OCI-LY1 (cell line): ENCODE data around the gene CREB1.

Experiments
- H2AFZ ChIP-seq: fragments of 200-600 bp; sonication (generic), shearing (Covaris generic); 2 replicates; pipeline ENCODE4 v1.6.0; 2014; ENCODE audit warnings: antibody characterized with exemption, mild to moderate bottlenecking, low read length
- H3F3A ChIP-seq: fragments of 200-600 bp; sonication (generic), shearing (Covaris generic); 2 replicates; pipeline ENCODE4 v1.6.0; 2014; ENCODE audit warnings: mild to moderate bottlenecking, antibody characterized with exemption, low read length, moderate library complexity; ENCODE audit not compliant: insufficient read depth
- H3K27ac ChIP-seq: fragments of 200-600 bp; sonication (generic); 2 replicates; pipeline ENCODE4 v1.5.1; 2014; ENCODE audit warnings: low read length, mixed run types, mild to moderate bottlenecking, low read depth; ENCODE audit not compliant: poor library complexity, severe bottlenecking
- H3K27me3 ChIP-seq: fragments of 200-600 bp; sonication (generic); 2 replicates; pipeline ENCODE4 v1.6.0; 2014; ENCODE audit warnings: antibody characterized with exemption, mild to moderate bottlenecking, low read length, moderate library complexity; ENCODE audit not compliant: insufficient read depth
- H3K36me3 ChIP-seq: fragments of 200-600 bp; sonication (generic); 2 replicates; pipeline ENCODE4 v1.6.1; 2014; ENCODE audit warnings: mild to moderate bottlenecking, antibody characterized with exemption, low read length, moderate library complexity, mixed read lengths; ENCODE audit not compliant: insufficient read depth
- H3K4me1 ChIP-seq: fragments of 200-600 bp; sonication (generic); 2 replicates; pipeline ENCODE4 v1.5.1; 2014; ENCODE audit warnings: mild to moderate bottlenecking, low read length, moderate library complexity; ENCODE audit not compliant: insufficient read depth, severe bottlenecking
- H3K4me2 ChIP-seq: fragments of 200-600 bp; sonication (generic), shearing (Covaris generic); 2 replicates; pipeline ENCODE4 v1.6.1; 2014; ENCODE audit warnings: low read length
- H3K4me3 ChIP-seq: fragments of 200-600 bp; sonication (generic); 2 replicates; pipeline ENCODE4 v1.5.1; 2014; ENCODE audit warnings: low read length, low read depth, mild to moderate bottlenecking, mixed read lengths; ENCODE audit not compliant: poor library complexity, severe bottlenecking
- H3K79me2 ChIP-seq: fragments of 200-600 bp; shearing (Covaris generic); 2 replicates; pipeline ENCODE4 v1.6.1; 2016; ENCODE audit warnings: mixed run types, low read length, mixed read lengths; ENCODE audit not compliant: insufficient read depth
- H3K9ac ChIP-seq: fragments of 200-600 bp; sonication (generic), shearing (Covaris generic); 2 replicates; pipeline ENCODE4 v1.6.1; 2014; ENCODE audit warnings: mild to moderate bottlenecking, low read length, mixed read lengths
- H3K9me2 ChIP-seq: fragments of 200-600 bp; sonication (generic), shearing (Covaris generic); 2 replicates; pipeline ENCODE4 v1.6.1; 2014; ENCODE audit warnings: low read depth, mild to moderate bottlenecking, low read length, mixed read lengths
- H3K9me3 ChIP-seq: fragments of 200-600 bp; shearing (Covaris generic); 2 replicates; pipeline ENCODE4 v1.6.1; 2014; ENCODE audit warnings: low read length, mixed read lengths
- H4K20me1 ChIP-seq: fragments of 200-600 bp; sonication (generic), shearing (Covaris generic); 2 replicates; pipeline ENCODE4 v1.6.0; 2016; ENCODE audit warnings: mild to moderate bottlenecking, low read length; ENCODE audit not compliant: insufficient read depth
- EZH2 ChIP-seq: fragments of 200-600 bp; sonication (generic), shearing (Covaris generic); IDR thresholded peaks from 2 replicates; pipeline ENCODE4 v1.8.0; 2017; ENCODE audit warnings: borderline replicate concordance, mixed run types, mild to moderate bottlenecking, antibody characterized with exemption, low read length, moderate library complexity, mixed read lengths
- TF ChIP-seq, protein P1 (sequence below): fragments of 200-600 bp; sonication (generic), shearing (Covaris generic); IDR thresholded peaks from 2 replicates; pipeline ENCODE4 v1.5.1; 2017; ENCODE audit warnings: mild to moderate bottlenecking, antibody characterized with exemption, low read length, moderate library complexity, mixed read lengths

The CREB1 gene

DNA sequence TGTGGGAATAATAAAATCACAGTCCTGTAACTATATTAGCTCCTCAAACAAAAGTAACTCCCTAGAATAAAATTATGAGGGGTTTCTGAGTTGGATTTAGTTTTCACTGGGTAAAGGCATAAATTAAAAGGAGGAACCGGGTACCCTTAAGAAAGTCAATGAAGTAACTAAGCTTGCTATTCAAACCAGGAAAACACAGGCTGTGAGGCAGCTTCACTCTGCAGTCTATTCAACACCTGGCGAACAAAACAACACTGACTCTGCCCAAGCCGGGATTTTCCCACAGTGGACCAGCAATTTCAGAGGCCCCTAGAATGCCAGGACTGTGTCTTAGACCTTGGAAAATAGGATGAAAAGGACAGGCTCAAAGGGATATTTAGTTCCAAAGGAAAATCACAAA is 24.6 kb upstream of the CREB1 start:
- TF ChIP-seq EZH2 = no peak
- TF ChIP-seq, protein P1, sequence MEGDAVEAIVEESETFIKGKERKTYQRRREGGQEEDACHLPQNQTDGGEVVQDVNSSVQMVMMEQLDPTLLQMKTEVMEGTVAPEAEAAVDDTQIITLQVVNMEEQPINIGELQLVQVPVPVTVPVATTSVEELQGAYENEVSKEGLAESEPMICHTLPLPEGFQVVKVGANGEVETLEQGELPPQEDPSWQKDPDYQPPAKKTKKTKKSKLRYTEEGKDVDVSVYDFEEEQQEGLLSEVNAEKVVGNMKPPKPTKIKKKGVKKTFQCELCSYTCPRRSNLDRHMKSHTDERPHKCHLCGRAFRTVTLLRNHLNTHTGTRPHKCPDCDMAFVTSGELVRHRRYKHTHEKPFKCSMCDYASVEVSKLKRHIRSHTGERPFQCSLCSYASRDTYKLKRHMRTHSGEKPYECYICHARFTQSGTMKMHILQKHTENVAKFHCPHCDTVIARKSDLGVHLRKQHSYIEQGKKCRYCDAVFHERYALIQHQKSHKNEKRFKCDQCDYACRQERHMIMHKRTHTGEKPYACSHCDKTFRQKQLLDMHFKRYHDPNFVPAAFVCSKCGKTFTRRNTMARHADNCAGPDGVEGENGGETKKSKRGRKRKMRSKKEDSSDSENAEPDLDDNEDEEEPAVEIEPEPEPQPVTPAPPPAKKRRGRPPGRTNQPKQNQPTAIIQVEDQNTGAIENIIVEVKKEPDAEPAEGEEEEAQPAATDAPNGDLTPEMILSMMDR = no peak
- H3K27ac ChIP-seq = no peak overlapping the region
- H3K9ac ChIP-seq = no peak overlapping the region
- H3K27me3 ChIP-seq = no peaks in the 10 kb centered on the region; the same call in none of the 2 replicates
- H3K36me3 ChIP-seq = no peaks in the 10 kb centered on the region
- H4K20me1 ChIP-seq = no peaks in the 10 kb centered on the region
- peaks cover 5% of the 10 kb centered on the region for H3K4me1 ChIP-seq
- H3K79me2 ChIP-seq = no peaks in the 10 kb centered on the region
- no peak overlapping the region for H3K4me2 ChIP-seq
- no peak overlapping the region for H3K4me3 ChIP-seq
- H3K9me2 ChIP-seq = no peaks in the 10 kb centered on the region
- no peak overlapping the region for H2AFZ ChIP-seq
- no peaks in the 10 kb centered on the region for H3K9me3 ChIP-seq
- H3F3A ChIP-seq = no peaks in the 10 kb centered on the region

GRCh38 chr2:207505728-207506127 is 24.0 kb upstream of the CREB1 start:
- Histone ChIP-seq H3K27ac (no peak overlapping the region), H3K9me3 (no peaks in the 10 kb centered on the region), H3K36me3 (no peaks in the 10 kb centered on the region), H3K9ac (no peak overlapping the region), H3K27me3 (no peaks in the 10 kb centered on the region; the same call in none of the 2 replicates), H3K79me2 (no peaks in the 10 kb centered on the region), H4K20me1 (no peaks in the 10 kb centered on the region), H2AFZ (no peak overlapping the region), H3K9me2 (no peaks in the 10 kb centered on the region), H3F3A (no peaks in the 10 kb centered on the region), H3K4me2 (no peak overlapping the region), H3K4me1 (peaks cover 5% of the 10 kb centered on the region), H3K4me3 (no peak overlapping the region)
- TF ChIP-seq, protein P1 = no peak
- no peak for TF ChIP-seq EZH2

DNA sequence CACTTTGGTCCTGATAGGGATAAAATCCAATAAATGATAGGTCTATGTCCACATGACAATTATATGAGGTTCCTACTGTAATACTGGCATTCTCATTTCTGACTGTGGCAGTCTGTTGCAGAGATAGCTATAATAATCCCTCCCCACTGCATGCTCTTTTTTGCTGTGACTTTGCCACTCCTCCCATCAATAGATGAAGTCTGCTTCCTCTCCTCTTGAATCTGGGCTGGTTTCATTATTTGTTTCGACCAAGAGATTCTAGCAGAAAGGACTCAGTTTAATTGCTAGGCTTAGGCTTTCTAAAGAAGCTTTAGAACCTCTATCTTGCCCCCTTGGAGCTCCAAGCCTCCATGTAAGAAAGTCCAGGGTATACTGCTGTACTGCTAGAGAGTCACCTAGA is 23.3 kb upstream of the CREB1 start:
- Histone ChIP-seq H3K4me3 (no peak overlapping the region), H3K9me2 (no peaks in the 10 kb centered on the region), H3K4me1 (peaks cover 5% of the 10 kb centered on the region), H3K9ac (no peak overlapping the region), H3K4me2 (no peak overlapping the region), H3F3A (no peaks in the 10 kb centered on the region), H3K9me3 (no peaks in the 10 kb centered on the region), H3K79me2 (no peaks in the 10 kb centered on the region), H3K27ac (no peak overlapping the region), H4K20me1 (no peaks in the 10 kb centered on the region), H3K36me3 (no peaks in the 10 kb centered on the region), H3K27me3 (no peaks in the 10 kb centered on the region; the same call in none of the 2 replicates), H2AFZ (no peak overlapping the region)
- TF ChIP-seq EZH2 = no peak
- TF ChIP-seq, protein P1 = no peak
